Lower leg skin (tissue), 4 donors: Measurements from ENCODE around the gene CPD. TPM values are rescaled to one million over a fixed set of nuclear protein-coding genes. Genes with fewer than 3 reads are reported as not detected.

Source experiments
- DNase-seq, 2 donors: peaks; one replicate each; pipeline ENCODE4 v3.0.0-alpha.2; 2019; ENCODE audit warnings: low spot score in 2 of 2
- H3K4me3 ChIP-seq: fragments of 200-600 bp; sonication (generic); 2 replicates; pipeline ENCODE4 v1.5.1; 2017; ENCODE audit warnings: mild to moderate bottlenecking, low read depth; ENCODE audit not compliant: poor library complexity, severe bottlenecking
- POLR2A ChIP-seq, 2 donors: fragments of 450-650 bp; IDR thresholded peaks; one replicate each; pipeline ENCODE4 v1.6.1; 2016 to 2017; ENCODE audit warnings: antibody characterized with exemption in 2 of 2, mild to moderate bottlenecking in 1 of 2, moderate library complexity in 1 of 2
- WGBS, 2 donors: methylation state at CpG; one replicate each; pipeline ENCODE4 v1.1.5; 2018; 5-methylcytosine and 5-hydroxymethylcytosine counted together
- intact Hi-C: fragments of 100-400 bp; cut with DNase I; formaldehyde crosslinking; loops from one replicate; pipeline ENCODE4 v1.15.0; 2023; ENCODE audit warnings: low total_unique reads
- total RNA-seq, 4 donors: library from RNA; depleted of rRNA; stranded (reverse); fragments of >200 nt; gene quantifications; one replicate each; pipeline ENCODE4 v1.1.0, GENCODE V29; 2016
- TF ChIP-seq, protein P1 (sequence below), 3 donors: fragments of 450-650 bp; IDR thresholded peaks; one replicate each; pipeline ENCODE4 v1.5.1; 2016; ENCODE audit warnings: antibody characterized with exemption in 3 of 3, mild to moderate bottlenecking in 3 of 3, moderate library complexity in 2 of 3

CPD gene
- total RNA-seq, 4 donors from 2014 or later: 18.7 to 69.5 (median 48.5) TPM

DNA sequence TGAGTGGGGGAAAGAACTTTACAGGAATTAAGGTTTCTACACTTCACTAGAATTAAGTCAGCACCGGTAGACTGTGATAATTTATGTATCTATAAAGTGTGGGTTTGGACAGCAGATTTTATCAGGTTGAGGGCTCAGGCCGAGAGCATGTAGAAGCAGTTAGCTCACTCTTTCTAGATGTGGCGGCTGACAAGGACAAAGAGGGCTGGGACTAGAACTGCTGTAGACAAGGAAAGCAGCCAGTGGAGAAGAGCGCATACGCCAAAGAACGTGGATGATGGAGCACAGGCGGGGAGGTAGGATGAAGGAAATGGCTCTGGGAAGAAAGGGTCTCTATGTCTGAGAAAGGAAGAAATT, 98.0 kb downstream of the CPD start:
- no peak overlapping the region for H3K4me3 ChIP-seq
- WGBS, 2 donors: 15 to 17% methylated on average over 7 of the region's 7 CpGs
- intact Hi-C loops: no loop called here
- TF ChIP-seq POLR2A (IDR thresholded peaks at IDR 0.05): no peak
- TF ChIP-seq, protein P1, sequence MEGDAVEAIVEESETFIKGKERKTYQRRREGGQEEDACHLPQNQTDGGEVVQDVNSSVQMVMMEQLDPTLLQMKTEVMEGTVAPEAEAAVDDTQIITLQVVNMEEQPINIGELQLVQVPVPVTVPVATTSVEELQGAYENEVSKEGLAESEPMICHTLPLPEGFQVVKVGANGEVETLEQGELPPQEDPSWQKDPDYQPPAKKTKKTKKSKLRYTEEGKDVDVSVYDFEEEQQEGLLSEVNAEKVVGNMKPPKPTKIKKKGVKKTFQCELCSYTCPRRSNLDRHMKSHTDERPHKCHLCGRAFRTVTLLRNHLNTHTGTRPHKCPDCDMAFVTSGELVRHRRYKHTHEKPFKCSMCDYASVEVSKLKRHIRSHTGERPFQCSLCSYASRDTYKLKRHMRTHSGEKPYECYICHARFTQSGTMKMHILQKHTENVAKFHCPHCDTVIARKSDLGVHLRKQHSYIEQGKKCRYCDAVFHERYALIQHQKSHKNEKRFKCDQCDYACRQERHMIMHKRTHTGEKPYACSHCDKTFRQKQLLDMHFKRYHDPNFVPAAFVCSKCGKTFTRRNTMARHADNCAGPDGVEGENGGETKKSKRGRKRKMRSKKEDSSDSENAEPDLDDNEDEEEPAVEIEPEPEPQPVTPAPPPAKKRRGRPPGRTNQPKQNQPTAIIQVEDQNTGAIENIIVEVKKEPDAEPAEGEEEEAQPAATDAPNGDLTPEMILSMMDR (IDR thresholded peaks at IDR 0.05): no peak
- DNase-seq: no peak

DNA sequence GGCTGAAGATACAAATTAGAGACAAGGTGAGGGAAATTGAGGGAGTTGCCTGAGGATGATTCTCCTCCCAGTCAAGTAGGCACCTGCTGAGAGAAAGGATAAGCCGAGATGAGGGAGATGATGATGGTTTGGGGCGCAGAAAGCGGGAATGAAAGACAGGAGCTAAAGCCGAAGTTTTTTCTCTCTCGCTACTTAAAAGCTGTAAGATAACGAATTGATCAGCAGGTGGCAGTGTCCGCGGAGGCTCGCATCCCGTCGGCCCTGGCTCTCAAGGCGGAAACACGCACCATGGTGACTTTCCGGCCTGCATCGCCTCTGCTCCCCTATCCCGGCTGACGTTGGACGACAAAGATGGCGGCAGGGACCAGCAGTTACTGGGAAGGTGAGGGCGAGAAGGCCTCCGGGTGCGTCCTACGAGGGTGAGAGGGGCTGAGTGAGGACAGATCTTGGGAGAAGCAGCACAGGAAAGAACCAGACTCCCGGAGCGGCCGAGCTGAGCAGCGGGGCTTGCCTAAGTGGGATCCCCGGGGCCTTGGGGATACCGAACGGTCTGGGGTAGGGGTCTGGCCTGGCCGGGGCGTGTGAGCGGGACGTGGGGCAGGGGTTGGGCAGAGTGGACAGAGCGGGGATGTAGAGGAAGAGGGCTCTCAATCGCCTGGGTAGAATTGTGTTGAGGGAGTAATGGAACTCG, 98.5 kb downstream of the CPD start, which contains the start of gene GOSR1:
Gene GOSR1 (plus strand): TSS at position 326 of the 691 bp plus-strand sequence. CDS start 26 bp downstream, at position 352.
- peak; percentile 94 to 98 for DNase-seq
- intact Hi-C loops: no loop called here
- 0% methylated on average over 37 of the region's 37 CpGs for WGBS, 2 donors
- TF ChIP-seq POLR2A (IDR thresholded peaks at IDR 0.05): no peak
- TF ChIP-seq, protein P1 (IDR thresholded peaks at IDR 0.05): peak in 1 of 3 donors; percentile 50
- H3K4me3 ChIP-seq: peak within 1 kb of the TSS; percentile 100

- peak overlapping the region; percentile 100 for H3K4me3 ChIP-seq
- 0% methylated on average over 9 of the region's 9 CpGs for WGBS, 2 donors
- DNase-seq: no peak
- intact Hi-C loops: no loop called here
- no peak for TF ChIP-seq POLR2A (IDR thresholded peaks at IDR 0.05)
- TF ChIP-seq, protein P1 (IDR thresholded peaks at IDR 0.05): no peak
Measured at GRCh38 chr17:30477774-30478115, 99.0 kb downstream of the CPD start.

- H3K4me3 ChIP-seq: no peak overlapping the region
- TF ChIP-seq POLR2A (IDR thresholded peaks at IDR 0.05): no peak
- TF ChIP-seq, protein P1 (IDR thresholded peaks at IDR 0.05): no peak
- no peak for DNase-seq
- intact Hi-C loops: no loop called here
Measured at GRCh38 chr17:30482555-30482954, 103.8 kb downstream of the CPD start.

- no peak overlapping the region for H3K4me3 ChIP-seq
- WGBS, 2 donors: 92 to 100% methylated on average over 1 of the region's 1 CpG
- TF ChIP-seq, protein P1 (IDR thresholded peaks at IDR 0.05): no peak
- no peak for TF ChIP-seq POLR2A (IDR thresholded peaks at IDR 0.05)
- DNase-seq: no peak
- intact Hi-C loops: no loop called here
Measured at GRCh38 chr17:30483159-30483558, 104.4 kb downstream of the CPD start.

DNA sequence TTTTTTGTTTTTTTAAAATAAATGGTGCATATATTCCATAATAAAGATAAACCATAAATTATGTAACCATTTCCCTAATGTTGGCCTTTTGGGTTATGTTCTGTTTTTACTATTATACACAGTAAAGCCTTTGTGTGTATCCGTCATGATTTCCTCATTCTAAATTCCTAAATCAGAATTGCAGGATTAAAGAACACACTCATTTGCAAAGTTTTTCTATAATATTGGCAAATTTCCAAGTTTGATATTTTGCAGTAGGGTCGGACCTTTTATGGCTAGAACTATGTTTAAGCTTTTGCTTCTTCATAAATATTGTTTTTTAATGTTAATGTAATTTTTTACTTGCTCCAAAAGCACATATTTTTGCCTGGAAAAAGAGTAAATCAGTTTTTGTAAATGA, 115.1 kb downstream of the CPD start:
- WGBS, 2 donors: 51 to 59% methylated on average over 2 of the region's 2 CpGs
- DNase-seq: no peak
- intact Hi-C loops: no loop called here
- H3K4me3 ChIP-seq: no peak overlapping the region
- TF ChIP-seq, protein P1 (IDR thresholded peaks at IDR 0.05): no peak
- TF ChIP-seq POLR2A (IDR thresholded peaks at IDR 0.05): no peak
